ENCODE data around the gene OR52H1. TPM values are rescaled to one million over a fixed set of nuclear protein-coding genes. Genes with fewer than 3 reads are reported as not detected.

Gene OR52H1
- total RNA-seq, 1 donor from 2014 or later: not detected

DNA sequence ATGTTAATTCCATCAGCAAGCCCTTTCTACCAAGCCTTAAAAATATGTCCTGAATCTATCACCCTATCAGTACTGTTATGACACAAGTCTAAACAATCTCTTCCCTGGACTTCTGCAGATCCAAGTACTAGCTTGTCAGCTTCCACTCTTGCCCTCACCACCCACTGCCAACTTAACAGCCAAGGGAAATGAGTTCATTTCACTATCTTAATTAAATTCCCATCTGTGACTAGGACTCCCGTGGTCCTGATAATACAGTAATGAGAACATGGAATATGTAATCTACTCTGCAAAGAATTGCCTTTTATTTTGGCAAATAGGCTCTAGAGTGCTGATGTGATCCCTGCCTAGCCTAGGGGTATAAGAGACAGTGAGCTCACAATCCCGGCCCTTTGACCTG lies 48.7 kb downstream of the OR52H1 start:
- no peak for DNase-seq
- no peak for ATAC-seq (ENCODE audit: poor library complexity)
- intact Hi-C loops (cut with DNase I): no loop called here

Other genes starting within 250 kb of the OR52H1 start
- not detected for gene OR51B4, start 246.6 kb downstream of the OR52H1 start, total RNA-seq
- not detected for gene OR51B2, start 224.2 kb downstream of the OR52H1 start, total RNA-seq
- not detected for gene OR51B5, start 205.0 kb downstream of the OR52H1 start, total RNA-seq
- gene OR51B6, start 197.0 kb downstream of the OR52H1 start, total RNA-seq: not detected
- gene OR51M1, start 164.7 kb downstream of the OR52H1 start, total RNA-seq: not detected
- not detected for gene OR51Q1, start 126.4 kb downstream of the OR52H1 start, total RNA-seq
- not detected for gene OR51I1, start 107.0 kb downstream of the OR52H1 start, total RNA-seq
- not detected for gene OR51I2, start 99.2 kb downstream of the OR52H1 start, total RNA-seq
- not detected for gene OR52D1, start 59.9 kb downstream of the OR52H1 start, total RNA-seq
- gene UBQLN3, start 38.6 kb downstream of the OR52H1 start, total RNA-seq: not detected
- not detected for gene UBQLNL, start 31.8 kb downstream of the OR52H1 start, total RNA-seq
- gene OR52B6, start 32.3 kb upstream of the OR52H1 start, total RNA-seq: not detected
- gene TRIM6, start 48.1 kb upstream of the OR52H1 start, total RNA-seq: 0.91 TPM
- 1.6 TPM for gene TRIM34, start 76.5 kb upstream of the OR52H1 start, total RNA-seq
- 8.1 TPM for gene TRIM5, start 136.5 kb upstream of the OR52H1 start, total RNA-seq
- 18.2 TPM for gene TRIM22, start 141.2 kb upstream of the OR52H1 start, total RNA-seq
- not detected for gene OR56B1, start 187.9 kb upstream of the OR52H1 start, total RNA-seq
- not detected for gene OR52N4, start 205.7 kb upstream of the OR52H1 start, total RNA-seq
- not detected for gene OR52N5, start 234.8 kb upstream of the OR52H1 start, total RNA-seq
- not detected for gene OR52N1, start 242.7 kb upstream of the OR52H1 start, total RNA-seq